HepG2 (cell line): Measurements from ENCODE around the gene KLC4. TPM values are rescaled to one million over a fixed set of nuclear protein-coding genes. Genes with fewer than 3 reads are reported as not detected.

ENCODE experiments used
- ARNT ChIP-seq: fragments of 450-650 bp; IDR thresholded peaks from 2 replicates; pipeline ENCODE4 v1.6.1; 2017
- ATF3 ChIP-seq: sonication (generic); formaldehyde crosslinking; IDR thresholded peaks from 2 replicates; pipeline ENCODE4 v1.4.0; 2020; ENCODE audit warnings: missing genetic modification reagents
- CERS6 ChIP-seq: sonication (generic); formaldehyde crosslinking; IDR thresholded peaks from 2 replicates; pipeline ENCODE4 v1.5.0; 2020; ENCODE audit warnings: missing genetic modification reagents
- CHD4 ChIP-seq: fragments of 200-600 bp; sonication (generic); IDR thresholded peaks from 2 replicates; pipeline ENCODE4 v1.7.0; 2017; ENCODE audit warnings: mild to moderate bottlenecking, low read length, borderline replicate concordance
- GATAD2A ChIP-seq: IDR thresholded peaks from 2 replicates; pipeline ENCODE4 v1.6.1; 2016
- GFI1 ChIP-seq: sonication (generic); formaldehyde crosslinking; IDR thresholded peaks from 2 replicates; pipeline ENCODE4 v1.5.0; 2020; ENCODE audit warnings: missing genetic modification reagents, mild to moderate bottlenecking, borderline replicate concordance
- GLI4 ChIP-seq: sonication (generic); formaldehyde crosslinking; IDR thresholded peaks from 2 replicates; pipeline ENCODE4 v1.5.1; 2020; ENCODE audit warnings: missing genetic modification reagents, mild to moderate bottlenecking, moderate library complexity, borderline replicate concordance
- HNRNPUL1 ChIP-seq: fragments of 200-400 bp; formaldehyde crosslinking; IDR thresholded peaks from 2 replicates; pipeline ENCODE4 v1.6.1; 2017; ENCODE audit warnings: low read depth, mild to moderate bottlenecking, low read length, moderate library complexity
- HOXA3 ChIP-seq: sonication (generic); formaldehyde crosslinking; IDR thresholded peaks from 2 replicates; pipeline ENCODE4 v1.5.0; 2020; ENCODE audit warnings: missing genetic modification reagents
- KLF11 ChIP-seq: IDR thresholded peaks from 2 replicates; pipeline ENCODE4 v1.6.1; 2016; ENCODE audit warnings: missing compliant biosample characterization
- KLF13 ChIP-seq: sonication (generic); formaldehyde crosslinking; IDR thresholded peaks from 2 replicates; pipeline ENCODE4 v1.4.0; 2020; ENCODE audit warnings: mild to moderate bottlenecking, missing genetic modification reagents
- POLR2A ChIP-seq, 2 experiments: IDR thresholded peaks; 2 replicates each; pipeline ENCODE4 v1.6.1; 2011; ENCODE audit warnings: low read depth in 2 of 2, low read length in 2 of 2, mild to moderate bottlenecking in 1 of 2, moderate library complexity in 1 of 2; ENCODE audit not compliant: insufficient read depth in 1 of 2
- PTBP1 ChIP-seq: fragments of 200-400 bp; formaldehyde crosslinking; IDR thresholded peaks from 2 replicates; pipeline ENCODE4 v1.6.1; 2018; ENCODE audit warnings: low read length, low read depth; ENCODE audit not compliant: poor library complexity, severe bottlenecking
- RBM22 ChIP-seq: fragments of 200-400 bp; formaldehyde crosslinking; optimal IDR thresholded peaks from 2 replicates; pipeline ENCODE3; 2017; ENCODE audit warnings: mild to moderate bottlenecking, low read length, moderate library complexity
- SIN3A ChIP-seq: IDR thresholded peaks from 2 replicates; pipeline ENCODE4 v1.6.1; 2011; ENCODE audit warnings: low read depth, mild to moderate bottlenecking, control low read depth, low read length, borderline replicate concordance
- SRF ChIP-seq: IDR thresholded peaks from 2 replicates; pipeline ENCODE4 v1.6.1; 2011; ENCODE audit warnings: mild to moderate bottlenecking, low read depth, low read length, moderate library complexity
- SSRP1 ChIP-seq: IDR thresholded peaks from 2 replicates; pipeline ENCODE4 v1.6.1; 2016; ENCODE audit warnings: control low read depth
- TAF1 ChIP-seq: sonication (generic); formaldehyde crosslinking; IDR thresholded peaks from 2 replicates; pipeline ENCODE4 v1.4.0; 2020; ENCODE audit warnings: missing genetic modification reagents
- ZKSCAN5 ChIP-seq: sonication (generic); formaldehyde crosslinking; IDR thresholded peaks from 2 replicates; pipeline ENCODE4 v1.5.1; 2020; ENCODE audit warnings: mild to moderate bottlenecking, missing genetic modification reagents
- ZNF234 ChIP-seq: sonication (generic); formaldehyde crosslinking; conservative IDR thresholded peaks from 2 replicates; pipeline ENCODE4 v1.5.1; 2020; ENCODE audit warnings: mild to moderate bottlenecking, missing genetic modification reagents
- ZNF24 ChIP-seq: fragments of 450-650 bp; IDR thresholded peaks from 2 replicates; pipeline ENCODE4 v1.6.1; 2017; ENCODE audit warnings: antibody characterized with exemption, mild to moderate bottlenecking
- ZNF331 ChIP-seq: sonication (generic); formaldehyde crosslinking; IDR thresholded peaks from 2 replicates; pipeline ENCODE4 v1.4.0; 2020; ENCODE audit warnings: missing genetic modification reagents
- ZNF619 ChIP-seq: sonication (generic); formaldehyde crosslinking; IDR thresholded peaks from 2 replicates; pipeline ENCODE4 v1.4.0; 2020; ENCODE audit warnings: mild to moderate bottlenecking, missing genetic modification reagents
- ZNF83 ChIP-seq: sonication (generic); formaldehyde crosslinking; IDR thresholded peaks from 2 replicates; pipeline ENCODE4 v1.4.0; 2020; ENCODE audit warnings: missing genetic modification reagents, mild to moderate bottlenecking, borderline replicate concordance
- polyA plus RNA-seq, 8 experiments: library from polyadenylated mRNA; depleted of rRNA in 3 of 8; stranded (reverse) in 7 of 8; unstranded in 1 of 8; fragments of >200 nt; fragmentation: Illumina TruSeq in 4 of 8; extraction: Trizol in 4 of 8; gene quantifications; 2 replicates each; pipeline versions ENCODE4 v1.2.1 to v1.2.3, GENCODE V29; 2011 to 2016; ENCODE audit warnings: low read depth in 4 of 8, missing spikeins in 1 of 8, mixed read lengths in 1 of 8; ENCODE audit not compliant: insufficient read depth in 1 of 8
- total RNA-seq, 5 experiments: library from RNA; depleted of rRNA; stranded (reverse); fragments of >200 nt; fragmentation: Illumina TruSeq; extraction: Trizol; gene quantifications; 2 replicates each; pipeline ENCODE4 v1.2.3, GENCODE V29; 2016; ENCODE audit warnings: low read depth in 1 of 5
- TF ChIP-seq, protein P1 (sequence below): sonication (generic); formaldehyde crosslinking; IDR thresholded peaks from 2 replicates; pipeline ENCODE4 v1.8.0; 2022; ENCODE audit warnings: missing genetic modification reagents, low read depth, mild to moderate bottlenecking, borderline replicate concordance
- TF ChIP-seq, protein P2 (sequence below), 2 experiments: sonication (generic) in 1 of 2; formaldehyde crosslinking in 1 of 2; IDR thresholded peaks; 2 replicates each; pipeline versions ENCODE4 v1.4.0 to v1.6.1; 2018 to 2020; ENCODE audit warnings: missing genetic modification reagents in 2 of 2, borderline replicate concordance in 1 of 2, low read depth in 1 of 2, mild to moderate bottlenecking in 1 of 2, missing biosample characterization in 1 of 2
- TF ChIP-seq, protein P3 (sequence below): sonication (generic); formaldehyde crosslinking; IDR thresholded peaks from 2 replicates; pipeline ENCODE4 v1.8.1; 2023; ENCODE audit warnings: mild to moderate bottlenecking, missing genetic modification reagents

Gene KLC4
- total and polyA plus RNA-seq, 2 of the 13 experiments (the other 11 are each of a cell fraction or from before 2014, with no cell fraction given) = 45.4 to 70.4 TPM

GRCh38 chr6:43021270-43022047 lies 38.0 kb upstream of the KLC4 start, which contains the start of gene RRP36 (continued):
- TF ChIP-seq KLF11 (CRISPR knock-in tag) (peak; percentile 88), ZNF619 (CRISPR knock-in tag) (no peak), SRF (no peak), ZNF331 (CRISPR knock-in tag) (no peak; the same call in 1 of the 2 replicates), ZNF83 (CRISPR knock-in tag) (no peak), HNRNPUL1 (no peak), ZNF24 (no peak), CERS6 (no peak), POLR2A (IDR thresholded peaks at IDR 0.05; ENCODE audit: insufficient read depth in 1 of 2, low read depth in 2 of 2, low read length in 2 of 2) (peak; percentile 83 to 87), CHD4 (no peak), HOXA3 (CRISPR knock-in tag) (peak; percentile 93), ZNF234 (CRISPR knock-in tag) (no peak), GFI1 (CRISPR knock-in tag) (no peak), TAF1 (CRISPR knock-in tag) (peak; percentile 79), KLF13 (0 out of 2 replicates have a peak, but pooled peaks have one; percentile 33), GATAD2A (CRISPR knock-in tag) (0 out of 2 replicates have a peak, but pooled peaks have one; percentile 12), PTBP1 (no peak), ATF3 (CRISPR knock-in tag) (no peak), SIN3A (0 out of 2 replicates have a peak, but pooled peaks have one; percentile 49), GLI4 (CRISPR knock-in tag) (peak; percentile 77; the same call in 1 of the 2 replicates), ARNT (no peak), RBM22 (peak; percentile 78), ZKSCAN5 (no peak), SSRP1 (CRISPR knock-in tag) (no peak)
- TF ChIP-seq, protein P1, sequence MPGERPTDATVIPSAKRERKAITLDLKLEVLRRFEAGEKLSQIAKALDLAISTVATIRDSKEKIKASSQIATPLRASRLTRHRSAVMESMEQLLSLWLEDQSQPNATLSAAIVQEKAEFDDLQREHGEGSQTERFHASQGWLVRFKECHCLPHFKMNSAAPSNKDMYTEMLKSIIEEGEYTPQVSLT (CRISPR knock-in tag) = no peak
- TF ChIP-seq, protein P2, sequence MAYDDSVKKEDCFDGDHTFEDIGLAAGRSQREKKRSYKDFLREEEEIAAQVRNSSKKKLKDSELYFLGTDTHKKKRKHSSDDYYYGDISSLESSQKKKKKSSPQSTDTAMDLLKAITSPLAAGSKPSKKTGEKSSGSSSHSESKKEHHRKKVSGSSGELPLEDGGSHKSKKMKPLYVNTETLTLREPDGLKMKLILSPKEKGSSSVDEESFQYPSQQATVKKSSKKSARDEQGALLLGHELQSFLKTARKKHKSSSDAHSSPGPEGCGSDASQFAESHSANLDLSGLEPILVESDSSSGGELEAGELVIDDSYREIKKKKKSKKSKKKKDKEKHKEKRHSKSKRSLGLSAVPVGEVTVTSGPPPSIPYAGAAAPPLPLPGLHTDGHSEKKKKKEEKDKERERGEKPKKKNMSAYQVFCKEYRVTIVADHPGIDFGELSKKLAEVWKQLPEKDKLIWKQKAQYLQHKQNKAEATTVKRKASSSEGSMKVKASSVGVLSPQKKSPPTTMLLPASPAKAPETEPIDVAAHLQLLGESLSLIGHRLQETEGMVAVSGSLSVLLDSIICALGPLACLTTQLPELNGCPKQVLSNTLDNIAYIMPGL (CRISPR knock-in tag; IDR thresholded peaks at IDR 0.05; ENCODE audit: borderline replicate concordance in 1 of 2, low read depth in 1 of 2) = peak in 1 of 2 experiments; percentile 67; a peak in 2 of 4 replicates
- TF ChIP-seq, protein P3, sequence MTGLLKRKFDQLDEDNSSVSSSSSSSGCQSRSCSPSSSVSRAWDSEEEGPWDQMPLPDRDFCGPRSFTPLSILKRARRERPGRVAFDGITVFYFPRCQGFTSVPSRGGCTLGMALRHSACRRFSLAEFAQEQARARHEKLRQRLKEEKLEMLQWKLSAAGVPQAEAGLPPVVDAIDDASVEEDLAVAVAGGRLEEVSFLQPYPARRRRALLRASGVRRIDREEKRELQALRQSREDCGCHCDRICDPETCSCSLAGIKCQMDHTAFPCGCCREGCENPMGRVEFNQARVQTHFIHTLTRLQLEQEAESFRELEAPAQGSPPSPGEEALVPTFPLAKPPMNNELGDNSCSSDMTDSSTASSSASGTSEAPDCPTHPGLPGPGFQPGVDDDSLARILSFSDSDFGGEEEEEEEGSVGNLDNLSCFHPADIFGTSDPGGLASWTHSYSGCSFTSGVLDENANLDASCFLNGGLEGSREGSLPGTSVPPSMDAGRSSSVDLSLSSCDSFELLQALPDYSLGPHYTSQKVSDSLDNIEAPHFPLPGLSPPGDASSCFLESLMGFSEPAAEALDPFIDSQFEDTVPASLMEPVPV (CRISPR knock-in tag) = peak; percentile 68; the same call in 1 of the 2 replicates
